GM12872 (cell line): ENCODE results near the gene NTN3.

ENCODE experiments used
- CTCF ChIP-seq: IDR thresholded peaks from 3 replicates; pipeline ENCODE4 v1.5.1; 2011; ENCODE audit warnings: low read depth, mild to moderate bottlenecking, low read length, moderate library complexity; ENCODE audit not compliant: insufficient read depth

The NTN3 gene

GRCh38 chr16:2505695-2506094 lies 34.6 kb downstream of the NTN3 start:
- TF ChIP-seq CTCF = no peak

GRCh38 chr16:2507052-2507659 lies 36.1 kb downstream of the NTN3 start:
- TF ChIP-seq CTCF = peak; percentile 48; the same call in 2 of the 3 replicates

GRCh38 chr16:2507665-2508064 lies 36.6 kb downstream of the NTN3 start:
- no peak for TF ChIP-seq CTCF

- no peak for TF ChIP-seq CTCF
Measured at GRCh38 chr16:2508722-2509400, 37.8 kb downstream of the NTN3 start.

- TF ChIP-seq CTCF = no peak
Measured at GRCh38 chr16:2511128-2511800, 40.2 kb downstream of the NTN3 start.

GRCh38 chr16:2511996-2512734 lies 41.1 kb downstream of the NTN3 start:
- TF ChIP-seq CTCF = no peak

- peak; percentile 37; the same call in 1 of the 3 replicates for TF ChIP-seq CTCF
Measured at GRCh38 chr16:2512735-2513404, 41.8 kb downstream of the NTN3 start.
